SK-N-MC (cell line): ENCODE measurements around the gene ABO.

Experiments used
- DNase-seq: peaks from one replicate; pipeline ENCODE4 v3.0.0-alpha.2; 2011; ENCODE audit warnings: low read depth, low spot score
- H3K27ac ChIP-seq: fragments of 200-600 bp; sonication (generic); 2 replicates; pipeline ENCODE4 v1.5.1; 2016; ENCODE audit warnings: mixed run types
- H3K36me3 ChIP-seq: fragments of 200-600 bp; sonication (generic); 2 replicates; pipeline ENCODE4 v1.6.1; 2017; ENCODE audit warnings: antibody characterized with exemption, low read length, mixed read lengths; ENCODE audit not compliant: insufficient read depth
- H3K4me3 ChIP-seq: fragments of 200-600 bp; sonication (generic); 2 replicates; pipeline ENCODE4 v1.5.1; 2016
- H3K9ac ChIP-seq: fragments of 200-600 bp; sonication (generic); 2 replicates; pipeline ENCODE4 v1.8.0; 2017; ENCODE audit warnings: mixed run types, mixed read lengths; ENCODE audit not compliant: insufficient read length
- H3K9me3 ChIP-seq: fragments of 200-600 bp; sonication (generic); 2 replicates; pipeline ENCODE4 v1.6.1; 2017; ENCODE audit warnings: low read depth, mild to moderate bottlenecking, antibody characterized with exemption, low read length, moderate library complexity, mixed read lengths
- EZH2 ChIP-seq: fragments of 200-600 bp; sonication (generic); IDR thresholded peaks from one replicate; pipeline ENCODE4 v1.6.1; 2017; ENCODE audit warnings: antibody characterized with exemption
- FOXP2 ChIP-seq: optimal IDR thresholded peaks from 2 replicates; pipeline ENCODE3; 2011; ENCODE audit warnings: mild to moderate bottlenecking, moderate library complexity; ENCODE audit not compliant: insufficient read depth; ENCODE audit errors: extremely low read length, control extremely low read depth
- POLR2AphosphoS5 ChIP-seq: IDR thresholded peaks from 2 replicates; pipeline ENCODE4 v1.6.1; 2012; ENCODE audit warnings: mild to moderate bottlenecking, low read depth, low read length, borderline replicate concordance

Gene ABO

DNA sequence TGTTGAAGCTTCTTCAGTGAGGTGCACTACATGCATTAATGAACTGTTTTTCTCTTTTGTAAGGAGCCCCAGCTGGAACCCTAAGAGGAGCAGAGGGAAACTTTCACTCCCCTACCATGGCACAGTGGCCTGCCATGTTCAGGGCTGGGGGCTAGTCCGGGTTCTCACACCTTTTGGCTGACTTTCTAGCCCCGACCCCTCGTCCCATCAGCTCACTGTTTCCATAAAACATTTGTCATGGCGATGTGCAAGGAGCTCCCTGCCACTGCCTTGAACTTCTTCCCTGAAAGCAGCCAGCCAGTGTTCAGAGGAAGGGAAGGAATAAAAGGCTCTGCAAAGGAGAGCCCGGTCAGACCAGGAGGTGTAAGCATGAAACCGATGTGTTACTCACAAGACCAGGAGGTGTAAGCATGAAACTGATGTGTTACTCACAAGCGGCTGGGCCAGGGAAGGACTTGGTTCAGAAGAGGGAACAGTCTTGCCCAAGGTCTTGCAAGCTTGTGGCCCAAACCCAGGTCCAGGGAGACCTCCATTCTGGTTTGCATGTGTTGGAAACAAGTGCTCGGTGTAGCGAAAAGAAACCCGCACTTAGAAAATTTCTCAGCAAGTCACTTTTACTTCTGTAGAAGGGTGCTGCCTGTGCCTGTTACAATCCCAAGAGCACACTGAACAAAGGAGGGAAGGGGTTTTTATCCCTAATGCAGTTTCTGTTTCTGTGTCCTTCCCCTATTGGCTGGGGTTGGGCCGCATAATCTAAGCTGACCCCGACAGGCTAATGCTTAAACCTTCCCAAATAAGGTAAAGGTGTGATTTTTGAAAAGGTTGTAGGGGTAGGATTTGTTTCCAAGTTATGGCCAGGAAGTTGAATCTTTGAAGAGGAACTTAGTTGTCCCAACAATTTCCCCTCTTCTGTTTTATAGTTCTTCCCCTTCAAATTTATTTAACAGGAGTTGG is 3.4 kb upstream of the ABO start:
- Histone ChIP-seq H3K4me3 (no peak overlapping the region), H3K9me3 (no peaks in the 10 kb centered on the region), H3K27ac (no peak overlapping the region), H3K36me3 (no peaks in the 10 kb centered on the region), H3K9ac (no peak overlapping the region)
- TF ChIP-seq POLR2AphosphoS5 (no peak), FOXP2 (no peak), EZH2 (no peak)
- DNase-seq: no peak

DNA sequence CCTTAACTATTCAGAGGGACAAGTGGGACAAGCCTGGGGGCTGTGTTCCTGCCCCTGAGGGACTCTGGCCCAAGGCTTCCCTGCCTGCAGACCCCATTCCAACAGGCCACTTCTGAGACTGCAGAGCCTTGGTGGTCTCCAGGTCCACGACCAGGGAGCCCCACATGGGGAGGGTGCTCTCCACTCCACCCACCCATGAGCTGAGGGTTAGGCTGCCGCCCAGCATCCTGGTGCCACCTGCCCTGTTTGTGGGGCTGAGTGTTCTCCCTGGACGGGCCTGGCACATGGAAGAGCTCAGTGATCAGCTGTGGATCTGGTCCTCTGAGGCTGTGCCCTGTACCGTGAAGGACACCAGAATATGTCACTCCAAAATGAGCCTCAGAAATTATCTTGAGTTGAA is 2.5 kb upstream of the ABO start:
- TF ChIP-seq EZH2 (no peak), FOXP2 (no peak), POLR2AphosphoS5 (no peak)
- no peak overlapping the region for H3K4me3 ChIP-seq
- DNase-seq: no peak
- H3K9ac ChIP-seq: no peak overlapping the region
- no peak overlapping the region for H3K27ac ChIP-seq
- no peaks in the 10 kb centered on the region for H3K36me3 ChIP-seq
- H3K9me3 ChIP-seq: no peaks in the 10 kb centered on the region

DNA sequence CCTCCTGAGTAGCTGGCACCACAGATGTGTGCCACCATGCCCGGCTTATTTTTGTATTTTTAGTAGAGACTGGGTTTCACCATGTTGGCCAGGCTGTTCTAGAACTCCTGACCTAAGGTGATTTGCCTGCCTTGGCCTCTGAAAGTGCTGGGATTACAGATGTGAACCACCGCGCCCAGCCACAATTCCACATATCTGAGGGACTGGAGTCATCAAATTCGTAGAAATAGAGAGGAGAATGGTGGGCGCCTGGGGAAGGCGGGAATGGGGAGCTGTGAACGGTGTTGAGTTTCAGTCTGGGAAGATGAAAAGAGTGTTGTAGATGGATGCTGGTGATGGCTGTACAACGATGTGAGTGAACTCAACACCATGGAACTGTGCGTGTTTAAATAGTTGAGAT is 1.9 kb upstream of the ABO start:
- no peak for TF ChIP-seq EZH2
- TF ChIP-seq FOXP2: no peak
- no peak for TF ChIP-seq POLR2AphosphoS5
- no peaks in the 10 kb centered on the region for H3K9me3 ChIP-seq
- no peak for DNase-seq
- no peak overlapping the region for H3K27ac ChIP-seq
- H3K36me3 ChIP-seq: no peaks in the 10 kb centered on the region
- H3K4me3 ChIP-seq: no peak overlapping the region
- no peak overlapping the region for H3K9ac ChIP-seq

DNA sequence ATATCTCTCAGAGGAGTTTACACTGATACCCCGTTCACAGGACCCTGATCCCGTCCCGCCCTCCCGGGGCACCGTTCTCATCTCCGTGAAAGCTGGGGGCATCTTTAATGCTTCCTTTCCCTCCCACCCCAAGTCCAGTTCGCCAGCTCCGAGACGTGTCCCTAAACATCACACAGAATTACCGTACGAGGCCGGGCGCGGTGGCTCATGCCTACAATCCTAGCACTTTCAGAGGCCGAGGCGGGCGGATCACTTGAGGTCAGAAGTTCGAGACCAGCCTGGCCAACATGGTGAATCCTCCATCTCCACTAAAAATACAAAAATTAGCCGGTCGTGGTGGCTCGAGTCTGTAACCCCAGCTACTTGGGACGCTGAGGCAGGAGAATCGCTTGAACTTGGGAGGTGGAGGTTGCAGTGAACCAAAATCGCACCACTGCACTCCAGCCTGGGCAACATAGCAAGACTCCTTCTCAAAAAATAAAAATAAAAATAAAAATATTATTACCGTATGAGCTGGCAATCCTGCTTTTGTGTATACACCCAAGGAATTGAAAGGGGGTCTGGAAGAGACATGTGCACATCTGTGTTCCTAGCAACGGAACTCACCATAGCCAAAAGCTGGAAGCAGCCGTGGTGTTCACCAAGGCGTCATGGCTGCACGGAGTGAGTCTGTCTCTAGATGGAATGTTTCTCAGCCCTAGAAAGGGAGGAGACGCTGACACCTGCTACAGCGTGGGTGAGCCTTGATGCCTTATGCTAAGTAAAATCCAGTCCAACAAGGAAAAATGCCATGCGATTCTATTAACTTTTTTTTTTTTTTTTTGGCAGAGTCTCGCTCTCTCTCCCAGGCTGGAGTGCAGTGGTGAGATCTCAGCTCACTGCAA is 1.2 kb upstream of the ABO start:
- Histone ChIP-seq H3K4me3 (no peak overlapping the region), H3K9ac (no peak overlapping the region), H3K27ac (no peak overlapping the region), H3K36me3 (no peaks in the 10 kb centered on the region), H3K9me3 (no peaks in the 10 kb centered on the region)
- DNase-seq: no peak
- TF ChIP-seq POLR2AphosphoS5 (no peak), EZH2 (no peak), FOXP2 (no peak)

GRCh38 chr9:133274236-133275104 is 531 bp downstream of the ABO start:
- no peak for DNase-seq
- no peaks in the 10 kb centered on the region for H3K9me3 ChIP-seq
- H3K36me3 ChIP-seq: no peaks in the 10 kb centered on the region
- H3K9ac ChIP-seq: no peak overlapping the region
- no peak overlapping the region for H3K27ac ChIP-seq
- TF ChIP-seq FOXP2: no peak
- TF ChIP-seq EZH2: no peak
- no peak for TF ChIP-seq POLR2AphosphoS5
- no peak overlapping the region for H3K4me3 ChIP-seq

GRCh38 chr9:133273819-133274218 is 1.2 kb downstream of the ABO start:
- Histone ChIP-seq H3K9me3 (no peaks in the 10 kb centered on the region), H3K9ac (no peak overlapping the region), H3K4me3 (no peak overlapping the region), H3K27ac (no peak overlapping the region), H3K36me3 (no peaks in the 10 kb centered on the region)
- TF ChIP-seq FOXP2 (no peak), EZH2 (no peak), POLR2AphosphoS5 (no peak)
- no peak for DNase-seq

DNA sequence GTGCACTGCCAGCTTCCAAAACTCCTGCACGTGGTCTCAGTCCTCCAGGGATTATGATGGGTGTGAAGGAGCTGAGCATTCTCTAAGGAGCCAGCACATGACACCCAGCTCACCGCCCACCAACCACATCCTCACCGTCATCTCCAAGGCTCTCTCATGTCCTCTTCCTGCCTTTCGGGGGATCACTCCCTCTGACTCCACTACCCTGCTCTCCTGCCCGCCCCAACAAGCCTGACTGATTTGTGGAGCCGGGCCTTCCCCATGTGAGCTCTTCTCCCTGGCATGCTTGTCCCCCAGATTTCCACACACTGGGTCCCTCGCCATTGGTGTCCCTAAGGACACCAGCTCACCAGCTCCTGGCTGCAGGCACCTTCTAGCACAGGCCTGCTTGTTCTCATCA is 1.9 kb downstream of the ABO start:
- TF ChIP-seq FOXP2 (no peak), EZH2 (no peak), POLR2AphosphoS5 (no peak)
- H3K9ac ChIP-seq: no peak overlapping the region
- H3K27ac ChIP-seq: no peak overlapping the region
- H3K36me3 ChIP-seq: no peaks in the 10 kb centered on the region
- DNase-seq: no peak
- H3K9me3 ChIP-seq: no peaks in the 10 kb centered on the region
- no peak overlapping the region for H3K4me3 ChIP-seq
